ENCODE results near the gene POLA1. TPM values are rescaled to one million over a fixed set of nuclear protein-coding genes. Genes with fewer than 3 reads are reported as not detected.

Gene POLA1
- total RNA-seq, 1 experiment from 2014 or later = 9.0 TPM

- no peak for DNase-seq (ENCODE audit: low spot score)
These were observed 312.9 kb downstream of the POLA1 start for GRCh38 chrX:25006586-25007058.

DNA sequence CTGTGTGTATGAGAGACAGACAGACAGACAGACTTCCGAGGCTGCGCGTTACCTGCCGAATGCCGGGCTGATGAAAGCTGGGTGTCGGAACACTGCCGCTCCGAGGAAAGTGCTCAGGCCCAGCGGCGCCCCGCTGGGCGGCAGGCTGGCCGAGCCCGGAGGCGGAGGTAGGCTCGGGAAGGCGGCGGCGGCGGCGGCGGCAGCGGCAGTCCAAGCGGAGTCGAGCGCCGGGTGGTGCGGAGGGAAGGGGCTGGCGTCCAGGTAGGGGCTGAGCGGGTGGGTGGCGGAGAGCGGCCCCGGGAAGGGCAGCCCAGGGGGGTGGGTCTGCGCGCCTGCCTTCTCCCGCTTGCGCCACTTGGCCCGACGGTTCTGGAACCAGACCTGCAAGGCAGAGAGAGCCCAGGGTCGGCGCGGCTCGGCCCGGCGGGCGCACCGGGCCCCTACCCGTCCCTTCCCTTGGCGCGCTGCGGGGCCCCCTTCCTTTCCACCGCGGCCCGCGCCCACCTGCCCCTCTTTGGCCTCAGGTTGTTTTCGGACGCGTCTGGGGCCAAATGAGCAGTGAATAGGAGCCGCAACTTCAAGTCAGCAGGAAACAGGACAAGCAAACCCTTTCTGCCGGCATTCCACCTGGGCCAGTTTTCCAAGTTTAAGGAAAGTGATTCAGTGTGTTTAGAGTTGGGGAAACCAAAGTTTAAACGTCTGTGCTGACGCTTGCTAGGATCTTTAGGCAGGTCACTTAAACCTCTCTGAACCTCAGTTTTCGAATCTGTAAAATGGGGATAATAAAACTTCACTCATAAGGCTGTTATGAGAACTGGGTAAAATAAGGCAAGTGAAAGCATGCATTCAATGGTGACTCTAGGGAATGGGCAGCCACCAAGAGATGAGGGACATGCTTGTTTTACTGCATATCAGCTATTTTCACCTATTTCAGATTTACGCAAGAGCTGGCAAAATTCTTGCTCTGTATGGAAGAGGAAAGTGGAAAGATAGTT, 313.6 kb downstream of the POLA1 start:
- DNase-seq (ENCODE audit: low spot score) = no peak

GRCh38 chrX:25009407-25009806, 315.7 kb downstream of the POLA1 start:
- DNase-seq (ENCODE audit: low spot score) = no peak

GRCh38 chrX:25010784-25011588, 317.3 kb downstream of the POLA1 start:
- no peak for DNase-seq (ENCODE audit: low spot score)

- no peak for DNase-seq (ENCODE audit: low spot score)
These were observed 318.1 kb downstream of the POLA1 start for GRCh38 chrX:25011589-25012432.

DNA sequence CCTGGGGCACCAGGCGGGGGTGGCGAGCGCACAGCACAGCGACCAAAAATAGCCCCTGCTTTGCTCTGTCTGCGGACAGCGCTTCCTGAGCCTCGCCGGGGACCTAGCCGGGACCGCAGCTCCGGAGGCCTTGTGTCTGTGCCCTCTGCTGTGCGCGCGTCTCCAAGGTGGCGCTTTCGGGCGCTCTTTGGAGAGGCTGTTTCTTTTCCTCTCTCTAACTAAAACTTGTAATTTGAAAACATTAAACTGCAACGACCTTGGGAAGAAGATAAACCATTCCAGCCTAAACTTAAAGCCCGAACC, 318.7 kb downstream of the POLA1 start:
- DNase-seq (ENCODE audit: low spot score) = no peak

DNA sequence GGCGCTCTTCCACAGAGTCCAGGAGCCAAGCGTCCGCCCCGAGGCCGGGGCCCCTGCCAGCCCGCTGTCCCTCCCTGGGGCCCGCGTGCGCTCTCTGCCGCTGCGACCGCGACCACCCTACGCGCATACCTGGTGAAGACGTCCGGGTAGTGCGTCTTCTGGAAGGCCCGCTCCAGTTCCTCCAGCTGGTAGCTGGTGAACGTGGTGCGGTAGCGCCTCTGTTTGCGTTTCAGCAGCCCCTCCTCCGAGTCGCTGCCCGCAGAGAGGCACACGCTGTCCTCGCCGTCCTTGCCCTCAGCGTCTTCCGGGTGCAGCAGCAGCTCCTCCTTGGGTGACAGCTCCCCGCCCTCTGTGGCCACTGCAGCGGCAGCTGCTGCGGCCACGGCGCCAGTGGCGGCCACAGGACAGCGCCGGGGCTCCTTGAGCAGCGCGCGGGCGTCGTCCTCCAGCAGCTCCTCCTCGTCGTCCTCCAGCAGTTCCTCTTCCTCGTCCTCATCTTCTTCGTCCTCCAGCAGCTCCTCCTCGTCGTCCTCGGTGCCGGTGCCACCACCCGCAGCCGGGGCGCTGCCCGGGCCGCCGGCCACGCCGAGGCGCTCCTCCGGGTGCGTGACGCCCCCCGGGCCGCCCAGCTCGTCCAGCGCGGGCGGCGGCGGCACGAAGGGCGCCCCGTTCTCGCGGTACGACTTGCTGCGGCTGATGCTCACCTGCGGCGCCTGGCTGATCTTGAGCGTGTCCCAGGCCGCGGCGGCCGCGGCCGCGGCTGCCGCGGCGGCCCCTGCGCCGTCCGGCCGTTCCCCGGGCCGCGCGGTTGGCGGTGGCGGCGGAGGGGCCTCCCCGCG, 319.3 kb downstream of the POLA1 start:
- no peak for DNase-seq (ENCODE audit: low spot score)

DNA sequence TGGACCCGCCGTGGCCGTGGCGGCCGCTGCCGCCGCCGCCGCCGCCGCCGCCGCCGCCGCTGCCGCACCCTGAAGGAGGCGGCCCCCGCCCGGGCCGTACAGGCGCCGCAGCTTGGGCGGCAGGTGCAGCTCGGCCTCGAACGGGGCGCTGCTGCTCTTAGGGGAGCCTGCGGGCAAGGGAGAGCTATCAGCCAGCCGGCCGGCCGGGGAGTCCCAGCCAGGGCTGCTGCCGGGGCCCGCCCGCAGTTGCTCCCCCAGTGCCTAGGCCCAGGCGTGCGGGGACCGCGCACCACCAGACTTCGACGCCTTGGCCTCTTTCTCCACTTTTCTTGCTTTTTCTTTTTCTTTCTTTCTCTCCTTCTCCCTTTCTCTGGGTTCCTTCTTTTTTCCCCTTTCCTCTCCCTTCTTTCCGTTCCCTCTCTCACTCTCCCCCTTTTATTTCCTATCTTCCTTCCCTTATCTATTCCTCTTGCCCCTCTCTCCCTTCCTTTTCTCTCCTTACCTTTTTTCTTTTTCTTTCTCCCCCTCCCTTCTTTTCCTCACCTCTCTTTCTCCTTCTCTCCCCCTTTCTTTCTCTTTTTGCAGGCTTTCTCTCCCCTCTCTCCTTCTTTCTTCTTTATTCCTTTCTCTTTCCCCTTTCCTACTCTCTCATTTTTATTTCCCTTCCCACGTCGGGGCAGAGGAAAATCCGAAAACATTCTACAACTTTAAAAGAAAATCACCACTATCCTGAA, 320.1 kb downstream of the POLA1 start:
- DNase-seq (ENCODE audit: low spot score) = peak; percentile 1

DNA sequence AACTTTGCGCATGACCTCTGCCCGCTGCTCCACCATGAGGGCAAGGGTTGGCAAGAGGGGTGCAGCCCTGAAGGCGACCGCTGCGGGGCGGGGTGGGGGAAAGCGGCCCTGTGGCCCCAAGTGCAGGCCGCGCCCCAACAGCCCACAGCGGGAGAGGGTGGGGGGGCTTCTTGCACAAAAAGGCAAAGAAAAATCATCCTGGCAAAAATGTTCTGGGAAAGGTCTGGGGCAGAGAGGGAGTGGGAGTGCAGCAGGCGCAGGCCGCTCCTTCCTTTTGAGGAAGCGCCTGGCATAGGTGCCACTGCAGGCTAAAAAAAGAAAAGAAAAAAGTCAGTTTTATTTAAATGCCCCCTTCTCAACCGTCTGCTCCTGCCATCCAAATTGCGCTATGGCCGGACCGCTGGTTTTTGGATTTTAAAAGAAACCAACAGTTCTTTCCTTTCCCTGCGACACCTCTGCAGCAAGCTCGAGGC, 320.7 kb downstream of the POLA1 start:
- no peak for DNase-seq (ENCODE audit: low spot score)

- no peak for DNase-seq (ENCODE audit: low spot score)
These were observed 322.0 kb downstream of the POLA1 start, which contains the start of gene ARX for GRCh38 chrX:25015486-25016360. TSS of gene ARX (minus strand) at chrX:25015965. CDS start at chrX:25015737, 228 bp downstream.

DNA sequence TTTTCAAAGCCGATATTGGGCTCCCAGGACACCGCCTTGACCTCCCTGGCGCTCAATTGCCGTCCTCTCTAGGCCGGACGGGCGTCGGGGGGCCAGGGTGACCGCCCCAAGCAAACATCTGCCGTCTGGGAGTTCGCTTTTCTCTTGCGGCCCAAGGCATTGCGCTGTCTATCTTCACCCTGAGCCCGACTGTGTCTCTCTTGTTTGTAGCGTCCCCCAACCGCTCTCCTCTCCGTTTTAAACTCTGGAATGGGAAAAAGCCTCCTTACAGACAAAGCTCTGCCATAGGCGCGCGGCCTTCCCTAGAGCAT, 322.6 kb downstream of the POLA1 start:
- DNase-seq (ENCODE audit: low spot score) = no peak

DNA sequence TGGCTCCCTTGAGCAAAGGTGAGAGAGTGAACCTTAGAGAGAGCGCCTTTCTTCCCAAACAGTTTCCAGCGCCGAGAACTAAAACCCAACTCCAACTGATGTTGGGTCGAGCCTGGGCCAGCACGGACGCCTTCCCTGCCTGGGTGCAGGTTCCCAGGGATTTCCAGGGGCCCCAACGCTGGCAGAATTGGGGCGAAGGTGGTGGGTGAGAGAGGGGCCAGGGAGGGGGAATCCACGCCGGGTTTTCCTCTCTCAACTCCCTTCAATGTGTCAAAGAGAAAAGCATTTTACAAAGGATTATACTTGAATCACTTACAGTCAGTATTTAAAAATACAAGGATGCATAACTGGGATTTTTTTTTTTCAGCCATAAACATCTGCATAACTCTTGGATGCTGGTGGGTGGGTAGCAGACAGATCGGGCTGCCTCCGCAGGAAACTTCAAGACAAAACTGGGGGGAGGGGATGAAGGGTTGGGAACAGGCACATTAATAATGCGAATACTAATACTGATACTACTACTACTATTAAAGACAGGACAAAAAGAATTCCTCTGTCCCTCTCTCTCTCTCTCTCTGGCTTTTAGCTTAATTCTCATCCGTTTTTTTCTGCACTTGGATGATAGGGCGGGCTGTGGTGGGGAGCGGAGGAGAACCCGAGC, 323.4 kb downstream of the POLA1 start:
- DNase-seq (ENCODE audit: low spot score) = no peak

- no peak for DNase-seq (ENCODE audit: low spot score)
These were observed 324.0 kb downstream of the POLA1 start for GRCh38 chrX:25017667-25018247.

GRCh38 chrX:25018682-25019081, 325.0 kb downstream of the POLA1 start:
- no peak for DNase-seq (ENCODE audit: low spot score)

DNA sequence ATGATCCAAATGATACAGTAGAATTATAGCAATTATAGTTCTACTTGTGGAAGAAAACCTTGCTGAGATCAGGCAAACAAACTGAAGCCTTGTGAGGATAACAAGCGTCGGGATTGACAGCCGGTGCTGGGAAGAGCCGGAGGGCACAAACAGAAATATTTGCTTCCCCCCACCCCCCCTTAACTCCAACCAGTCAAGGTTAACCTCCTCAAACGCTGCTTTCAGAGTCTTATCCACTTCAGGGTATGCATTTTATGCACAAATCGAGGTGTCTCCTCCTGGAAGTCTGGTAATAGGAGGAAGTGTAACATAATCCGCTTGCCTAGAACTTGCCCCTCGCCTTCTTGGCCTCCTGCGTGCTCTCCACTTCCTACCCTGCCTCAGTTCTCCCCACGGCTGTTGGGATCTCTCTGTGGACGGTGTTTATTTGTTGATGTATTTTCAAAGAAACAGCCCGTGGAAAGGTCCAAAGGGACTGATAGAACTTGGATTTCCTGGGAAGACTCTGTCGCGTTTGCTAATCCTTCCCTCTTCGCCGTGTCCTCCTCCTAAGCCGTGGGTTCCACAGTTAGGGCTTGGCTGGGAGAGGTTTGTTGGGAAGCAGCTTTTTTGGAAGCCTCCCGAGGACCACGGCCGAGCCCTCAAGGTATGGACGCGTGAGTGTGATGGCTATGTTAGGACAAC, 326.1 kb downstream of the POLA1 start:
- DNase-seq (ENCODE audit: low spot score) = no peak

GRCh38 chrX:25020391-25020904, 326.7 kb downstream of the POLA1 start:
- DNase-seq (ENCODE audit: low spot score) = no peak

DNA sequence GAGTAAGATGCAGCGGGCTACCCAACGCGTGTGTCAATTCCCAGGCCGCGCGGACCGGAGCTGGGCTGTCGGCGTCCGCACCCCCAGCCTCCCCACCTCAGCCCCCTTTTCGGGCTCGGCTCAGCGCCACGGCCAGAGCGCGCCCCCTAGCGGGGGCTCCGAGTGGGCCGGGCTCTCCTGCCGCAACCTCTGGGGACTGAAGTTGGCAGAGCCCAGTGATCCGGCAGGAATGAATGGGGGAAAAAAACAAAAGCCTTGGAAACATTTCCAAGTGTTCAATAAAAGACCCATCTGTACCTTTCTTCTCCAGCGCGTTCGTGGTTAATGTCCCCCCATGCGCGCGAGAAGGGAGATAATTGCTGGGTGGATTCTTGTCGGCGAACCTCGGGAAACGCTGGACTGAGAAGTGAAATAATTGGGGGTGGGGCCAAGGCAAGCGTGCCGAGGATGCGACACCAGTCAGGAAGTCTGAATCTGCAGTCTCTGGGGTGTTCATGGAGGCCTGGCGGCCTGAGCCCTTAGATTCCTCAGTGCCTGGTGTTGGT, 327.3 kb downstream of the POLA1 start:
- no peak for DNase-seq (ENCODE audit: low spot score)

Data from HT-29 (cell line).